Measurements from ENCODE around the gene OXNAD1.

DNA sequence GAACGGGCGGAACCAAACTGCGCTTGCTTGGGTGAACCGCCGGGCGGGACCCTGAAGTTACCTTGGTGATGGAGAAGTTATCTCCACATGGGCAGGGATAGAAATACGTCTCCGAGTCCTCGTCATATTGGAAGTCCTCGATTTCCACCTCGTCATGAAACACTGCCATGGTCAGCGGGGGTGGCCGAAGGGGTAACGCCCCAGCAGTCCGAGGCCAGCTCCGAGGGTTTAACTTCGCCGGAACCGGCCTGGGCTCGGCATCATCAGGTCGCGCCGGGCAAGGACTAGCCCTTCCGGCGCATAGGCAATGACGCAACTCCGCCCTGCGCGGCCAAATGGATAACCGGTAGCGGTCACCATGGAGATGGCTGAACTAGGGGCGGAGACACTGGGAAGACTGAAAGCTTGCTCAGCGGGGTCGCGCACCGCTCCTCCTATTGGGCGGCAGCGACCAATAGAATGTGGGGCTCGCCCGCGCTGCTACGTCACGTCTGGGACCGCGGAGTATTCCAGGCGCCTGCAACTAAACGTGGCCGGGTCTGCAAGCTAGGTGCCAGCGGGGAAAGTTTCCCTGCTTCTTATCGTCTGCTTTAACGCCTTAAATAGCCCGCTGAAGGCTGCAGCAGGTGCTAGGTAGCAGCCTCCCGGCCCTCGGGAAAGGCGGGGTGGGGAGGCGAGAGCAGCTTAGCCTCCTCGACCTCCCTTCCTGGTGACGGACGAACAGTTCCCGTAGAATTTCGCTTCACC lies at the start of gene OXNAD1, which contains the start of gene DPH3:
- TF ChIP-seq GATA2 (CRISPR knock-in tag; IDR thresholded peaks at IDR 0.05), result no peak
- TF ChIP-seq, protein P1, sequence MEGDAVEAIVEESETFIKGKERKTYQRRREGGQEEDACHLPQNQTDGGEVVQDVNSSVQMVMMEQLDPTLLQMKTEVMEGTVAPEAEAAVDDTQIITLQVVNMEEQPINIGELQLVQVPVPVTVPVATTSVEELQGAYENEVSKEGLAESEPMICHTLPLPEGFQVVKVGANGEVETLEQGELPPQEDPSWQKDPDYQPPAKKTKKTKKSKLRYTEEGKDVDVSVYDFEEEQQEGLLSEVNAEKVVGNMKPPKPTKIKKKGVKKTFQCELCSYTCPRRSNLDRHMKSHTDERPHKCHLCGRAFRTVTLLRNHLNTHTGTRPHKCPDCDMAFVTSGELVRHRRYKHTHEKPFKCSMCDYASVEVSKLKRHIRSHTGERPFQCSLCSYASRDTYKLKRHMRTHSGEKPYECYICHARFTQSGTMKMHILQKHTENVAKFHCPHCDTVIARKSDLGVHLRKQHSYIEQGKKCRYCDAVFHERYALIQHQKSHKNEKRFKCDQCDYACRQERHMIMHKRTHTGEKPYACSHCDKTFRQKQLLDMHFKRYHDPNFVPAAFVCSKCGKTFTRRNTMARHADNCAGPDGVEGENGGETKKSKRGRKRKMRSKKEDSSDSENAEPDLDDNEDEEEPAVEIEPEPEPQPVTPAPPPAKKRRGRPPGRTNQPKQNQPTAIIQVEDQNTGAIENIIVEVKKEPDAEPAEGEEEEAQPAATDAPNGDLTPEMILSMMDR (IDR thresholded peaks at IDR 0.05), result no peak
